H1 (cell line): Measurements from ENCODE around the gene DUSP12. TPM values are rescaled to one million over a fixed set of nuclear protein-coding genes. Genes with fewer than 3 reads are reported as not detected.
A peak's percentile ranks its signal among the peaks of the same experiment; 100 is the strongest.

Source experiments
- CTCF ChIA-PET: fragments of 300-600 bp; sonication (Branson Sonifier 250); formaldehyde crosslinking; loops from one replicate; lab custom pipeline; 2021; ENCODE audit not compliant: partially characterized antibody; lab: Charles Lee
- POLR2A ChIA-PET: fragments of 300-600 bp; sonication (Branson Sonifier 250); formaldehyde crosslinking; loops from one replicate; lab custom pipeline; 2021; ENCODE audit warnings: inconsistent platforms; ENCODE audit not compliant: partially characterized antibody; lab: Charles Lee
- DNase-seq, 2 experiments: peaks; one replicate each; pipeline versions ENCODE4 v3.0.0 to v3.0.0-alpha.2; 2010 to 2022; ENCODE audit warnings: low spot score in 2 of 2, low read depth in 1 of 2, mixed read lengths in 1 of 2
- FAIRE-seq: peaks from 2 replicates; lab custom pipeline; 2011; peaks lifted over from hg19 to GRCh38; lab: Jason Lieb, UNC
- H2AFZ ChIP-seq: 2 replicates; pipeline ENCODE4 v1.8.1; 2012; ENCODE audit warnings: low read length, inconsistent platforms
- H2AK5ac ChIP-seq: 2 replicates; pipeline ENCODE4 v1.6.1; 2013; ENCODE audit warnings: low read depth, low read length
- H2BK120ac ChIP-seq: replicated peaks from 2 replicates; pipeline ENCODE3; 2013; ENCODE audit warnings: low read depth, low read length, inconsistent platforms
- H2BK12ac ChIP-seq: 2 replicates; pipeline ENCODE4 v1.6.1; 2013; ENCODE audit warnings: low read depth, low read length
- H2BK15ac ChIP-seq: 2 replicates; pipeline ENCODE4 v1.6.1; 2013; ENCODE audit warnings: low read length
- H2BK20ac ChIP-seq: 2 replicates; pipeline ENCODE4 v1.6.1; 2013; ENCODE audit warnings: low read length
- H2BK5ac ChIP-seq: 2 replicates; pipeline ENCODE4 v1.6.1; 2013; ENCODE audit warnings: low read depth, low read length
- H3K14ac ChIP-seq: 2 replicates; pipeline ENCODE4 v1.6.1; 2013; ENCODE audit warnings: inconsistent platforms; ENCODE audit not compliant: insufficient read length
- H3K18ac ChIP-seq: 2 replicates; pipeline ENCODE4 v1.6.1; 2013; ENCODE audit warnings: low read length; ENCODE audit errors: extremely low read depth
- H3K23ac ChIP-seq: 2 replicates; pipeline ENCODE4 v1.6.1; 2013; ENCODE audit warnings: inconsistent platforms; ENCODE audit not compliant: insufficient read length
- H3K23me2 ChIP-seq: 2 replicates; pipeline ENCODE4 v1.6.1; 2013; ENCODE audit warnings: low read depth, low read length
- H3K27ac ChIP-seq: 2 replicates; pipeline ENCODE4 v1.6.1; 2011; ENCODE audit warnings: low read depth, low read length, inconsistent platforms
- H3K27me3 ChIP-seq, 4 experiments: replicated peaks in 1 of 4; 1 replicate in 1 of 4; 2 replicates in 3 of 4; pipeline versions ENCODE4 v1.6.1 to v1.8.1; 2011 to 2013; ENCODE audit warnings: low read length in 3 of 4, mild to moderate bottlenecking in 3 of 4, inconsistent platforms in 2 of 4, mixed read lengths in 2 of 4, moderate library complexity in 1 of 4; ENCODE audit not compliant: control insufficient read depth in 3 of 4, insufficient read depth in 3 of 4; ENCODE audit errors: extremely low read depth in 1 of 4
- H3K36me3 ChIP-seq, 4 experiments: 2 replicates each; pipeline versions ENCODE4 v1.6.1 to v1.8.1; 2011 to 2013; ENCODE audit warnings: mild to moderate bottlenecking in 4 of 4, low read length in 3 of 4, moderate library complexity in 2 of 4, control low read depth in 1 of 4, inconsistent platforms in 1 of 4; ENCODE audit not compliant: insufficient read depth in 4 of 4, control insufficient read depth in 2 of 4
- H3K4ac ChIP-seq: replicated peaks from 2 replicates; pipeline ENCODE3; 2013; ENCODE audit warnings: low read length, low read depth, mixed read lengths, inconsistent platforms; ENCODE audit not compliant: insufficient read length
- H3K4me1 ChIP-seq, 4 experiments: replicated peaks in 1 of 4; 1 replicate in 1 of 4; 2 replicates in 3 of 4; pipeline versions ENCODE4 v1.6.1 to v1.8.1; 2011 to 2013; ENCODE audit warnings: low read length in 3 of 4, inconsistent platforms in 2 of 4, mixed read lengths in 1 of 4; ENCODE audit not compliant: insufficient read depth in 4 of 4, control insufficient read depth in 3 of 4
- H3K4me2 ChIP-seq, 2 experiments: 2 replicates each; pipeline versions ENCODE4 v1.6.1 to v1.8.1; 2011 to 2013; ENCODE audit warnings: low read depth in 2 of 2, low read length in 2 of 2, control low read depth in 1 of 2, inconsistent platforms in 1 of 2, mild to moderate bottlenecking in 1 of 2; ENCODE audit not compliant: insufficient read depth in 1 of 2
- H3K4me3 ChIP-seq, 4 experiments: fragments of 200-600, 300-600 bp in 1 of 4; sonication (generic), shearing (Covaris generic), sonication (Bioruptor Twin) in 1 of 4; 2 replicates each; pipeline versions ENCODE4 v1.5.1 to v1.8.1; 2011 to 2016; ENCODE audit warnings: low read length in 4 of 4, low read depth in 3 of 4, control low read depth in 2 of 4, inconsistent platforms in 2 of 4, mild to moderate bottlenecking in 2 of 4, mixed read lengths in 1 of 4, moderate library complexity in 1 of 4; ENCODE audit not compliant: insufficient read depth in 2 of 4; ENCODE audit errors: extremely low read depth in 1 of 4
- H3K56ac ChIP-seq: replicated peaks from 2 replicates; pipeline ENCODE3; 2013; ENCODE audit warnings: low read depth, mild to moderate bottlenecking, mixed read lengths, low read length, inconsistent platforms; ENCODE audit not compliant: insufficient read length
- H3K79me1 ChIP-seq: 2 replicates; pipeline ENCODE4 v1.6.1; 2013; ENCODE audit warnings: low read depth, low read length, control low read depth
- H3K79me2 ChIP-seq, 2 experiments: 2 replicates each; pipeline versions ENCODE4 v1.6.1 to v1.8.1; 2012 to 2013; ENCODE audit warnings: low read length in 2 of 2, mild to moderate bottlenecking in 2 of 2, inconsistent platforms in 1 of 2; ENCODE audit not compliant: insufficient read depth in 2 of 2, control insufficient read depth in 1 of 2
- H3K9ac ChIP-seq, 4 experiments: replicated peaks in 1 of 4; 1 replicate in 1 of 4; 2 replicates in 3 of 4; pipeline versions ENCODE4 v1.6.1 to v1.8.1; 2011 to 2013; ENCODE audit warnings: low read depth in 3 of 4, low read length in 3 of 4, control low read depth in 2 of 4, mild to moderate bottlenecking in 2 of 4, moderate library complexity in 2 of 4, inconsistent platforms in 1 of 4; ENCODE audit errors: extremely low read depth in 1 of 4
- H3K9me3 ChIP-seq, 2 experiments: 2 replicates each; pipeline versions ENCODE4 v1.6.1 to v1.8.1; 2012 to 2013; ENCODE audit warnings: mild to moderate bottlenecking in 2 of 2, moderate library complexity in 2 of 2, control low read depth in 1 of 2, inconsistent platforms in 1 of 2, low read depth in 1 of 2, low read length in 1 of 2, mixed read lengths in 1 of 2; ENCODE audit not compliant: insufficient read depth in 2 of 2
- H4K20me1 ChIP-seq, 2 experiments: replicated peaks in 1 of 2; 2 replicates each; pipeline versions ENCODE3 to v1.8.1; 2011 to 2013; ENCODE audit warnings: inconsistent platforms in 2 of 2, low read length in 2 of 2, mild to moderate bottlenecking in 1 of 2; ENCODE audit not compliant: insufficient read depth in 2 of 2, control insufficient read depth in 1 of 2
- H4K5ac ChIP-seq: 2 replicates; pipeline ENCODE4 v1.6.1; 2013; ENCODE audit warnings: low read length, low read depth, mixed read lengths, inconsistent platforms; ENCODE audit not compliant: insufficient read length
- H4K8ac ChIP-seq: 2 replicates; pipeline ENCODE4 v1.8.0; 2013; ENCODE audit warnings: mild to moderate bottlenecking, moderate library complexity, low read length, inconsistent platforms; ENCODE audit not compliant: insufficient read depth; ENCODE audit errors: extremely low read depth
- H4K91ac ChIP-seq: replicated peaks from 2 replicates; pipeline ENCODE3; 2013; ENCODE audit warnings: low read length, mixed read lengths, inconsistent platforms; ENCODE audit not compliant: insufficient read length
- GTF2F1 ChIP-seq: IDR thresholded peaks from 2 replicates; pipeline ENCODE4 v1.6.1; 2012; ENCODE audit warnings: low read depth, low read length, improper control_type of control experiment, borderline replicate concordance
- KDM5A ChIP-seq: fragments of 200-600 bp; IDR thresholded peaks from 2 replicates; pipeline ENCODE4 v1.7.1; 2012; ENCODE audit warnings: mild to moderate bottlenecking, low read length, inconsistent platforms, mixed read lengths
- RAD21 ChIP-seq, 2 experiments: IDR thresholded peaks in 1 of 2; conservative IDR thresholded peaks in 1 of 2; 2 replicates each; pipeline ENCODE4 v1.6.1; 2011; ENCODE audit warnings: low read depth in 2 of 2, low read length in 2 of 2, improper control_type of control experiment in 1 of 2, inconsistent platforms in 1 of 2, mild to moderate bottlenecking in 1 of 2, moderate library complexity in 1 of 2
- YY1 ChIP-seq: IDR thresholded peaks from 2 replicates; pipeline ENCODE4 v1.6.1; 2011; ENCODE audit warnings: low read depth, mild to moderate bottlenecking, low read length
- ZNF274 ChIP-seq: IDR thresholded peaks from 2 replicates; pipeline ENCODE4 v1.7.0; 2012; ENCODE audit warnings: low read length, borderline replicate concordance; ENCODE audit errors: extremely low read depth
- WGBS, 2 experiments: shearing (Covaris generic) in 1 of 2; methylation state at CpG; one replicate each; pipeline versions ENCODE4 v1.1.6 to v1.1.7; 2013 to 2015; ENCODE audit warnings: low lambda C conversion rate in 2 of 2, mixed read lengths in 2 of 2, inconsistent platforms in 1 of 2, low coverage in 1 of 2, missing lambda C conversion rate in 1 of 2; ENCODE audit not compliant: insufficient replicate concordance in 2 of 2, insufficient coverage in 1 of 2, insufficient read length in 1 of 2; ENCODE audit errors: extremely low coverage in 1 of 2, missing lambda C conversion rate in 1 of 2; 5-methylcytosine and 5-hydroxymethylcytosine counted together
- polyA plus RNA-seq, 7 experiments: library from polyadenylated mRNA; depleted of rRNA in 3 of 7; stranded (reverse) in 5 of 7; unstranded in 2 of 7; fragments of >200 nt in 5 of 7; fragments of 200-250 nt in 2 of 7; gene quantifications; 1 replicate in 5 of 7; 2 replicates in 1 of 7; 4 replicates in 1 of 7; pipeline versions ENCODE4 v1.2.1 to v1.2.3, GENCODE V29; 2011 to 2013; ENCODE audit warnings: missing spikeins in 2 of 7, mixed read lengths in 2 of 7
- total RNA-seq: library from RNA; stranded (reverse); fragmentation: NEBNext Ultra II Directional; extraction: Animal tissue kit (Norgen Biotek cat#: 25700); gene quantifications from 2 replicates; pipeline ENCODE4 v1.2.1, GENCODE V29; 2021

The DUSP12 gene
- total and polyA plus RNA-seq, 2 of the 8 experiments (the other 6 are each of a cell fraction or from before 2014, with no cell fraction given), result 27.6 to 33.9 TPM

GRCh38 chr1:161773791-161774190 lies 24.2 kb downstream of the DUSP12 start:
- no peak overlapping the region for H3K56ac ChIP-seq
- no peak overlapping the region for H3K27ac ChIP-seq
- no peak overlapping the region for H3K4me3 ChIP-seq
- no peak overlapping the region for H2BK20ac ChIP-seq
- FAIRE-seq (no peak), DNase-seq (no peak)
- no peak overlapping the region for H3K14ac ChIP-seq
- H3K9ac ChIP-seq, result peak overlapping the region in 1 of 4 experiments; percentile 43; a peak in 1 of 7 replicates
- H2BK12ac ChIP-seq, result no peak overlapping the region
- H4K5ac ChIP-seq, result no peak overlapping the region
- H3K4ac ChIP-seq, result no peak overlapping the region
- TF ChIP-seq ZNF274 (no peak), GTF2F1 (no peak), KDM5A (no peak), RAD21 (IDR thresholded peaks at IDR 0.05 in 1 of 2, conservative IDR thresholded peaks at IDR 0.05 in 1 of 2; ENCODE audit: low read depth in 2 of 2, low read length in 2 of 2) (no peak), YY1 (no peak)
- no peak overlapping the region for H3K23ac ChIP-seq
- no peak overlapping the region for H2AFZ ChIP-seq
- no peak overlapping the region for H2BK5ac ChIP-seq
- no peak overlapping the region for H3K4me2 ChIP-seq
- H3K9me3 ChIP-seq, result no peaks in the 10 kb centered on the region
- POLR2A ChIA-PET, result no interaction called here
- no peaks in the 10 kb centered on the region for H3K27me3 ChIP-seq
- H4K8ac ChIP-seq, result no peak overlapping the region
- no peaks in the 10 kb centered on the region for H4K20me1 ChIP-seq
- no peak overlapping the region for H4K91ac ChIP-seq
- no peaks in the 10 kb centered on the region for H3K36me3 ChIP-seq
- H3K18ac ChIP-seq, result no peak overlapping the region
- no peak overlapping the region for H2AK5ac ChIP-seq
- no peaks in the 10 kb centered on the region; a peak in 1 of 4 replicates for H3K79me2 ChIP-seq
- CTCF ChIA-PET, result interaction anchor here (0.7 kb wide), 1 partner anchor 11 kb away, joined by 3 read pairs; no protein-coding TSS in a partner anchor
- H3K79me1 ChIP-seq, result no peaks in the 10 kb centered on the region; the same call in 1 of the 2 replicates
- no peak overlapping the region for H2BK120ac ChIP-seq
- no peaks in the 10 kb centered on the region; the same call in 1 of the 2 replicates for H3K23me2 ChIP-seq
- H3K4me1 ChIP-seq, result no peaks in the 10 kb centered on the region
- H2BK15ac ChIP-seq, result no peak overlapping the region
- WGBS, 2 experiments, result 92 to 100% methylated on average over 1 to 4 of the region's 4 CpGs
